HG03442 (cell line): ENCODE data around the gene EPHA2.
"Not testable (repeated sequence)": the region's sequence is repeated elsewhere in the genome, so short reads cannot be mapped to it uniquely, and the experiment has no call there.

Experiments used
- ATAC-seq: cut with Tn5 transposase; IDR thresholded peaks from one replicate; pipeline ENCODE4 v1.9.1; 2021; ENCODE audit warnings: mild to moderate bottlenecking, moderate library complexity; ENCODE audit not compliant: unreplicated experiment

The EPHA2 gene

GRCh38 chr1:16155537-16156410, at the start of gene EPHA2:
TSS of gene EPHA2 (minus strand) at chr1:16156069. CDS start at chr1:16155932, 137 bp downstream.
- ATAC-seq = no peak

GRCh38 chr1:16205334-16205671, 49.4 kb upstream of the EPHA2 start:
- no peak for ATAC-seq

DNA sequence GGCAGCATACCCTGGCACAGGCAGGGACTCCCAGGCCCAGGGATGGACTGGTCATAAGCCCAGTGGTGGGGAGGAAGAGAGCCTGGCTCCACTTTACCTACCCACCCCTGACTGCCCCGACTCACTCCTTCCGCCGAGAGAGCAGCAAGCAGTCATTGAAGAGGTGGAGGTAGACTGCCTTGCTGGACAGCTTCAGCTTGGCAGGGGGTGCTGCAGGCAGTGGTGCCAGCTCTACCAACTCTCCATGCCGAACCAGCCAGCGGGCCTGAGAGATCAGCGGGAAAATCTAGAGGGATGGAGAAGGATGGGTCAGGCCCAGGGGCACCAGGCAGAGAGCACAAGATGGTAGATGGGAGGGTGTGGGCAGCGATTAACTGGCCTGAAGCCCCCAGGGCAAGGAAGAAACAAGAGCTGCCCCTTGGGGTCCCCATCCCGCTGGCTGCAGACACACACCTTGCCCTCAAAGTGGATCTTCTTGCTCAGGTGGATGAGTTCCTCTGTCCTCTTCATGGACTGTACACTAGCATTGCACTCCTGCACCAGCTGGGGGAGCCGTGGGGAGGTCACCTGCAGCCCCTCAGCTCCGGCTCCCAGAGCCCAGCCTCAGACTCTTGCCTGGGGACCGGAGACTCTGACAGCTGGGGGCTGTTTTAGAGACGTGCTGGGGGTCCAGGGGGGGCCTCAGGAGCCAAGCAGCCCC, 48.9 kb upstream of the EPHA2 start:
- ATAC-seq = no peak

- ATAC-seq = no peak
Observed at GRCh38 chr1:16204216-16204615, 48.3 kb upstream of the EPHA2 start.

- no peak for ATAC-seq
Observed at GRCh38 chr1:16203550-16203949, 47.7 kb upstream of the EPHA2 start.

- no peak for ATAC-seq
Observed at GRCh38 chr1:16202281-16203210, 46.7 kb upstream of the EPHA2 start.

GRCh38 chr1:16199700-16200099, 43.8 kb upstream of the EPHA2 start:
- ATAC-seq = no peak

- ATAC-seq = no peak
Observed at GRCh38 chr1:16199157-16199501, 43.3 kb upstream of the EPHA2 start.

- no peak for ATAC-seq
Observed at GRCh38 chr1:16198444-16199156, 42.7 kb upstream of the EPHA2 start.

- ATAC-seq = no peak
Observed at GRCh38 chr1:16196874-16197273, 41.0 kb upstream of the EPHA2 start.

GRCh38 chr1:16196139-16196538, 40.3 kb upstream of the EPHA2 start:
- ATAC-seq = not testable (repeated sequence)

DNA sequence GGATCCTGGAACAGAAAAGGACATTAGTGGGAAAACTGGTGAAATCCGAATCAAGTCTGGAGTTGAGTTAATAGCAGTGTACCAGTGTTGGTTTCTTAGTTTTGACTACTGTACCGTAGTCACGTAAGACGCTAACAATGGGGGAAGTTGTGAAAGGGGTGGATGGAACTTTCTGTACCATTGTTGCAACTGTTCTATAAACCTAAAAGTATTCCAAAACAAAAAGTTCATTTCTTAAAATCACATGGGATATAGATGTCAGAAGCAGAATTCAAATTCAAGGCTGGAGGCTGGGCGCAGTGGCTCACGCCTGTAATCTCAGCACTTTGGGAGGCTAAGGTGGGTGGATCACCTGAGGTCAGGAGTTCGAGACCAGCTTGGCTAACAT, 39.6 kb upstream of the EPHA2 start:
- ATAC-seq = no peak

DNA sequence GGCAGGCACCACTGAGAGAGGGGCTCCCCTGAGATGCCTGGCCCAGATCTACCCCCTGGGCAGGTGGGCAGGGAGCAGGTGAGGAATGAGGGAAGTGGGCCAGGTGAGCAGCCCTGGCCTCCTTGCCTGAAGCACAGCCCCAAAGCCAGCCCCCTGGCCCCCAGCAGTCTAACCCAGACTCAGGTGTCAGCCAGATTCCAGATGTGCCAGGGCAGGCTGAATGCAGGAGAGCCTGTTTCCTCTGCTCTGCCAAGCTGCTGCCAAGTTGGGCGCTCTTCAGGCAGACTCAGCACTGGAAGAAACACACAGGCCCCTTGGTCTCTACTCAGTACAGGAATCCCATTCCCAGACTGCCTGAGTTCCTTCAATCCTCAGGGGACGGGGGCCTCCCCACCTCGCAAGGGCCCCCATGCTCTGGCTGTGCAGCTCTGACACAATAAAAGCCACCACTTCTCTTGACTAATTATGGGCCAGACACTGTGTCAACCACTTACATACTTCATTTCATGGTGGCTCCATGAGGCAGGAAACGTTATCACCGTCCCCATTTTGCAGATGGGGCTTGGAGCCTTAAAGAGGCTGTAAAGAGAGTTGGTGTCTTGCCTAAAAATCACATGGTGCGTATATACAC, 36.2 kb upstream of the EPHA2 start:
- no peak for ATAC-seq

DNA sequence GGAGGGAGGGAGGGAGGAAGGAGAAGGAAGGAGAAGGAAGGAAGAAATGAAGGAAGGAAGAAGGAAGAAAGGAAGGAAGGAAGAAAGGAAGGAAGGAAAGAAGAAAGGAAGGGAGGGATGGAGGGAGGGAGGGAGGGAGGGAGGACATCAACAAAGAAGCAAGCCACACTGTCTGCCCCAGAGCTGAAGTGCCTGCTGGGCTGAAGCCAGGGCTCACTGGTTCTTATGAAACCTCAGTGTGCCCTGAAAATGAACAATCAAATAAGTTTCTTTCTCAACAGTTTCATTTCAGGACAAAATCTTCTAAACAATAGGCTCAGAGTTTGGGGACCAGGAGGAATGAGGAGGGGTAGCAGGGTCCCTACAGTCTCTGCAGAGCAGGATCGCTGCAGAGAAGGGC, 35.4 kb upstream of the EPHA2 start:
- no peak for ATAC-seq

- ATAC-seq = no peak
Observed at GRCh38 chr1:16189921-16190621, 34.2 kb upstream of the EPHA2 start.

DNA sequence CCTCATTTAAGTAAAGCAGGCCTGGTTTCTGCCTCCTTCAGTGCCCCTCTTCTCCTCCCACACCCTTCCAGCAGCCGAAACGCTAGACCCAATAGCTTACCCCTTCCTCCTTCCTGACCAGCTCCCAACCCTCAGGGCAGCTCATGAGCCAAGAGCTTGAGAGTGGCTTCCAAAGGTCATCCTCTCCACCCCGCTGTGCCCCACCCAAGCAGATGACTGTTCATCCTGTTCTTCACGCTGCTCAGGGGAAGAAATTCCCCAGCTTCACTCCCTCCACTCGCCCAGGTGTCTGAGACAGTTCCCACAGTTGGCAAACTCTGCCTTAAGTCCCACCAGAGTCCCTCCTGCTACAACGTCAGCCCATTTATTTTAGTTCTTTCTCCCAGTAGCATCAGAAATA, 33.1 kb upstream of the EPHA2 start:
- ATAC-seq = no peak

DNA sequence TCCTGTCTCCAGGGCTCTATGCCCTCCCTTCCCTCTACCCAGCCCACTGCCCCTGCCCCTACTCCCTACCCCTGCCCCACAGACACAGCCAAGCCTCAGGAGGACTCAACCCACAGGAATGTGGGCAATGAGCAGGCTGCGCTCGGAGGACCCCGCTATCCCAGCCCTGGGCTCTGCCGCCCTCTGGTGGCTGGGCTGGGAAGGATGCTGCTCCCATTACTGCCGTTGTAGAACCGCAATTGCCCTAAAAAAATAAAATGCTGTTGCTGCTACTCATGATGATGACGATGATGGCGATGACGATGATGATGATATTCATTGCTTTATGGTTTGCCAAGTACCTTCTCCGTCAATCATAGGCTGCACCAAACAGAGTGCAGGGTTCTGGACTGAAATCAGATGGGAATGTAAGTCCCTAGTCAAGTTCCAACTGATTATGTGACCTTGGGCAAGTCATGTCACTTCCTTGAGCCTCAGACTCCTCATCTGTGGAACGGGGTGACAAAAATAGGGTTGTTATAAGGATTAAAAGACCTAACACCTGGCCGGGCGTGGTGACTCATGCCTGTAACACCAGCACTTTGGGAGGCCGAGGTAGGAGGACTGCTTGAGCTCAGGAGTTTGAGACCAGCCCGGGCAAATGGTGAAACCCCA, 32.0 kb upstream of the EPHA2 start:
- ATAC-seq = no peak

GRCh38 chr1:16186655-16187235, 30.9 kb upstream of the EPHA2 start:
- no peak for ATAC-seq
